ENCODE measurements around the gene POLR3B.

POLR3B gene

GRCh38 chr12:106359646-106360399, 2.3 kb downstream of the POLR3B start:
- H3K27ac ChIP-seq: no peak overlapping the region
- no peak for TF ChIP-seq CTCF (IDR thresholded peaks at IDR 0.05)
- no peaks in the 10 kb centered on the region for H3K27me3 ChIP-seq (ENCODE audit: control insufficient read depth, insufficient read depth, low read length)
- H3K4me2 ChIP-seq (ENCODE audit: low read length): no peak overlapping the region
- no peaks in the 10 kb centered on the region for H3K9me3 ChIP-seq (ENCODE audit: control insufficient read depth, low read length)
- no peak overlapping the region for H2AFZ ChIP-seq
- no peak overlapping the region for H3K9ac ChIP-seq
- peaks cover 23% of the 10 kb centered on the region for H3K79me2 ChIP-seq
- H3K36me3 ChIP-seq (ENCODE audit: control insufficient read depth, insufficient read depth, low read length): no peaks in the 10 kb centered on the region
- peaks cover 2% of the 10 kb centered on the region for H3K4me1 ChIP-seq
- no peak overlapping the region for H3K4me3 ChIP-seq (ENCODE audit: low read depth, low read length)

- H3K27me3 ChIP-seq (ENCODE audit: control insufficient read depth, insufficient read depth, low read length): no peaks in the 10 kb centered on the region
- no peak overlapping the region for H3K4me2 ChIP-seq (ENCODE audit: low read length)
- peaks cover 2% of the 10 kb centered on the region for H3K4me1 ChIP-seq
- H2AFZ ChIP-seq: no peak overlapping the region
- no peak for TF ChIP-seq CTCF (IDR thresholded peaks at IDR 0.05)
- no peaks in the 10 kb centered on the region for H3K9me3 ChIP-seq (ENCODE audit: control insufficient read depth, low read length)
- no peak overlapping the region for H3K4me3 ChIP-seq (ENCODE audit: low read depth, low read length)
- peaks cover 23% of the 10 kb centered on the region for H3K79me2 ChIP-seq
- H3K9ac ChIP-seq: no peak overlapping the region
- H3K36me3 ChIP-seq (ENCODE audit: control insufficient read depth, insufficient read depth, low read length): no peaks in the 10 kb centered on the region
- H3K27ac ChIP-seq: no peak overlapping the region
These were observed 2.9 kb downstream of the POLR3B start for GRCh38 chr12:106360400-106360994.

- Histone ChIP-seq H3K4me3 (ENCODE audit: low read depth, low read length) (no peak overlapping the region), H3K27me3 (ENCODE audit: control insufficient read depth, insufficient read depth, low read length) (no peaks in the 10 kb centered on the region), H3K9me3 (ENCODE audit: control insufficient read depth, low read length) (no peaks in the 10 kb centered on the region), H3K36me3 (ENCODE audit: control insufficient read depth, insufficient read depth, low read length) (no peaks in the 10 kb centered on the region), H2AFZ (no peak overlapping the region), H3K27ac (no peak overlapping the region), H3K4me2 (ENCODE audit: low read length) (no peak overlapping the region), H3K9ac (no peak overlapping the region), H3K79me2 (peaks cover 23% of the 10 kb centered on the region), H3K4me1 (no peaks in the 10 kb centered on the region)
- no peak for TF ChIP-seq CTCF (IDR thresholded peaks at IDR 0.05)
These were observed 5.4 kb downstream of the POLR3B start for GRCh38 chr12:106362971-106363370.

DNA sequence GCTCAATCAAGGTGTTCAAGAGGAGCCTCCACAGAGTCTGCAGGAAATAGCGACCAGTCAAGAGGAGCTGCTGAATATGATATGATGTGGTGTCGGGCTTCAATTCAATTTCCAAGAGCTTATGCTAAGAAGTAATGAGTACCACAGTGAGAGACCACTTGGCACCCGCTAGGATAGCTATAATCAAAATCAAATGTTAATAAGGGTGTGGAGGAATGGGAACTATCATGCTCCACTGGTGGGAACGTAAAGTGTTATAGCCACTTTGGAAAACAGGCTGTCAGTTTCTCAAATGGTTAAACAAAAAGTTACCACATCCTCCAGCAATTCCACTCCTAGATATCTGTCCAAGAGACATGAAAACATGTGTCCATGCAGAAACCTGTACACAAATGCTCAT, 6.7 kb downstream of the POLR3B start:
- H3K27ac ChIP-seq: no peak overlapping the region
- H3K4me3 ChIP-seq (ENCODE audit: low read depth, low read length): no peak overlapping the region
- H3K79me2 ChIP-seq: peaks cover 23% of the 10 kb centered on the region
- H3K27me3 ChIP-seq (ENCODE audit: control insufficient read depth, insufficient read depth, low read length): no peaks in the 10 kb centered on the region
- no peaks in the 10 kb centered on the region for H3K9me3 ChIP-seq (ENCODE audit: control insufficient read depth, low read length)
- no peaks in the 10 kb centered on the region for H3K4me1 ChIP-seq
- H3K36me3 ChIP-seq (ENCODE audit: control insufficient read depth, insufficient read depth, low read length): no peaks in the 10 kb centered on the region
- no peak overlapping the region for H2AFZ ChIP-seq
- TF ChIP-seq CTCF (IDR thresholded peaks at IDR 0.05): no peak
- no peak overlapping the region for H3K4me2 ChIP-seq (ENCODE audit: low read length)
- no peak overlapping the region for H3K9ac ChIP-seq

Data from parathyroid adenoma (tissue), 2 donors.